Neural cell (in vitro differentiated cells): ENCODE results near the gene INPP5F. TPM values are rescaled to one million over a fixed set of nuclear protein-coding genes. Genes with fewer than 3 reads are reported as not detected.

Source experiments
- H2AFZ ChIP-seq: fragments of 200-600, 300-800 bp; sonication (generic), shearing (Covaris generic); 2 replicates; pipeline ENCODE4 v1.6.0; 2014; ENCODE audit warnings: low read depth, mild to moderate bottlenecking, antibody characterized with exemption, low read length, moderate library complexity
- H3F3A ChIP-seq: fragments of 200-600 bp; shearing (Covaris generic); 2 replicates; pipeline ENCODE4 v1.6.1; 2016; ENCODE audit warnings: mild to moderate bottlenecking, moderate library complexity, mixed read lengths, antibody characterized with exemption, low read length; ENCODE audit not compliant: insufficient read depth, poor library complexity, severe bottlenecking
- H3K27ac ChIP-seq: fragments of 200-600, 300-800 bp; sonication (generic), shearing (Covaris generic); 2 replicates; pipeline ENCODE4 v1.5.1; 2014; ENCODE audit warnings: mild to moderate bottlenecking, low read length, moderate library complexity
- H3K27me3 ChIP-seq: fragments of 300-800, 200-600 bp; sonication (generic), shearing (Covaris generic); 2 replicates; pipeline ENCODE4 v1.6.0; 2014; ENCODE audit warnings: mild to moderate bottlenecking, low read depth, low read length, moderate library complexity; ENCODE audit not compliant: insufficient read depth
- H3K36me3 ChIP-seq: fragments of 300-800, 200-600 bp; sonication (generic), shearing (Covaris generic); 2 replicates; pipeline ENCODE4 v1.5.1; 2014; ENCODE audit warnings: mild to moderate bottlenecking, antibody characterized with exemption, low read length, moderate library complexity; ENCODE audit not compliant: insufficient read depth
- H3K4me2 ChIP-seq: fragments of 300-800, 200-600 bp; sonication (generic), shearing (Covaris generic); 2 replicates; pipeline ENCODE4 v1.6.0; 2014; ENCODE audit warnings: mild to moderate bottlenecking, low read length
- H3K4me3 ChIP-seq: fragments of 300-800, 200-600 bp; sonication (generic), shearing (Covaris generic); 2 replicates; pipeline ENCODE4 v1.5.1; 2014; ENCODE audit warnings: mild to moderate bottlenecking, low read length, moderate library complexity
- H3K79me2 ChIP-seq: fragments of 200-600 bp; shearing (Covaris generic); replicated peaks from 2 replicates; pipeline ENCODE4 v1.6.0; 2014; ENCODE audit warnings: mild to moderate bottlenecking, low read length, moderate library complexity; ENCODE audit not compliant: insufficient read depth
- H3K9ac ChIP-seq: fragments of 300-800, 200-600 bp; sonication (generic), shearing (Covaris generic); 2 replicates; pipeline ENCODE4 v1.6.1; 2016; ENCODE audit warnings: mild to moderate bottlenecking, low read length, mixed read lengths
- H3K9me2 ChIP-seq: fragments of 200-600 bp; shearing (Covaris generic); 2 replicates; pipeline ENCODE4 v1.6.1; 2016; ENCODE audit warnings: mild to moderate bottlenecking, low read length, mixed read lengths; ENCODE audit not compliant: insufficient read depth
- H3K9me3 ChIP-seq: fragments of 200-600, 300-800 bp; sonication (generic), shearing (Covaris generic); 2 replicates; pipeline ENCODE4 v1.6.1; 2016; ENCODE audit warnings: mild to moderate bottlenecking, mixed run types, low read length, moderate library complexity, mixed read lengths
- H4K20me1 ChIP-seq: fragments of 200-600 bp; shearing (Covaris generic); 2 replicates; pipeline ENCODE4 v1.6.1; 2016; ENCODE audit warnings: mild to moderate bottlenecking, mixed run types; ENCODE audit not compliant: insufficient read depth
- EP300 ChIP-seq: fragments of 450-650 bp; conservative IDR thresholded peaks from 2 replicates; pipeline ENCODE4 v1.6.1; 2014; ENCODE audit warnings: antibody characterized with exemption, mild to moderate bottlenecking, moderate library complexity; ENCODE audit not compliant: poor library complexity, severe bottlenecking
- EZH2 ChIP-seq: fragments of 200-600, 300-800 bp; shearing (Covaris generic), sonication (generic); IDR thresholded peaks from 2 replicates; pipeline ENCODE4 v1.6.1; 2014; ENCODE audit warnings: antibody characterized with exemption, low read length, borderline replicate concordance, mild to moderate bottlenecking; ENCODE audit not compliant: insufficient read depth, poor library complexity, severe bottlenecking
- MXI1 ChIP-seq: fragments of 450-650 bp; conservative IDR thresholded peaks from 2 replicates; pipeline ENCODE4 v1.6.1; 2014; ENCODE audit warnings: antibody characterized with exemption, mild to moderate bottlenecking; ENCODE audit not compliant: poor library complexity, severe bottlenecking
- POLR2AphosphoS5 ChIP-seq: IDR thresholded peaks from 2 replicates; pipeline ENCODE4 v1.6.1; 2012
- RAD21 ChIP-seq: fragments of 450-650 bp; conservative IDR thresholded peaks from 2 replicates; pipeline ENCODE4 v1.6.1; 2014; ENCODE audit warnings: antibody characterized with exemption, mild to moderate bottlenecking, moderate library complexity
- REST ChIP-seq: IDR thresholded peaks from 2 replicates; pipeline ENCODE4 v1.6.1; 2012; ENCODE audit warnings: borderline replicate concordance
- SMC3 ChIP-seq: fragments of 450-650 bp; conservative IDR thresholded peaks from 2 replicates; pipeline ENCODE4 v1.6.1; 2014; ENCODE audit warnings: antibody characterized with exemption, mild to moderate bottlenecking, moderate library complexity; ENCODE audit not compliant: poor library complexity
- TAF1 ChIP-seq: IDR thresholded peaks from 2 replicates; pipeline ENCODE4 v1.6.1; 2012; ENCODE audit warnings: low read depth
- polyA plus RNA-seq: library from polyadenylated mRNA; depleted of rRNA; stranded (reverse); fragments of >200 nt; gene quantifications from 2 replicates; pipeline ENCODE4 v1.2.3, GENCODE V29; 2014
- TF ChIP-seq, protein P1 (sequence below): fragments of 450-650 bp; IDR thresholded peaks from 2 replicates; pipeline ENCODE4 v1.5.1; 2014; ENCODE audit warnings: antibody characterized with exemption, mild to moderate bottlenecking, moderate library complexity; ENCODE audit not compliant: poor library complexity, severe bottlenecking

Gene INPP5F
- polyA plus RNA-seq, 1 donor from 2014 or later, result 114 TPM

GRCh38 chr10:119805702-119806230 is 79.9 kb downstream of the INPP5F start:
- Histone ChIP-seq H3K9me3 (no peaks in the 10 kb centered on the region), H3K27ac (no peak overlapping the region), H3K27me3 (no peaks in the 10 kb centered on the region), H4K20me1 (no peaks in the 10 kb centered on the region), H3K9me2 (no peaks in the 10 kb centered on the region), H2AFZ (no peak overlapping the region), H3K9ac (no peak overlapping the region), H3K36me3 (peaks cover 6% of the 10 kb centered on the region), H3K4me3 (no peak overlapping the region), H3F3A (no peaks in the 10 kb centered on the region), H3K79me2 (no peaks in the 10 kb centered on the region), H3K4me2 (no peak overlapping the region)
- TF ChIP-seq MXI1 (no peak), POLR2AphosphoS5 (no peak), REST (no peak), RAD21 (no peak), SMC3 (no peak), EZH2 (no peak), EP300 (no peak), TAF1 (no peak)
- TF ChIP-seq, protein P1, sequence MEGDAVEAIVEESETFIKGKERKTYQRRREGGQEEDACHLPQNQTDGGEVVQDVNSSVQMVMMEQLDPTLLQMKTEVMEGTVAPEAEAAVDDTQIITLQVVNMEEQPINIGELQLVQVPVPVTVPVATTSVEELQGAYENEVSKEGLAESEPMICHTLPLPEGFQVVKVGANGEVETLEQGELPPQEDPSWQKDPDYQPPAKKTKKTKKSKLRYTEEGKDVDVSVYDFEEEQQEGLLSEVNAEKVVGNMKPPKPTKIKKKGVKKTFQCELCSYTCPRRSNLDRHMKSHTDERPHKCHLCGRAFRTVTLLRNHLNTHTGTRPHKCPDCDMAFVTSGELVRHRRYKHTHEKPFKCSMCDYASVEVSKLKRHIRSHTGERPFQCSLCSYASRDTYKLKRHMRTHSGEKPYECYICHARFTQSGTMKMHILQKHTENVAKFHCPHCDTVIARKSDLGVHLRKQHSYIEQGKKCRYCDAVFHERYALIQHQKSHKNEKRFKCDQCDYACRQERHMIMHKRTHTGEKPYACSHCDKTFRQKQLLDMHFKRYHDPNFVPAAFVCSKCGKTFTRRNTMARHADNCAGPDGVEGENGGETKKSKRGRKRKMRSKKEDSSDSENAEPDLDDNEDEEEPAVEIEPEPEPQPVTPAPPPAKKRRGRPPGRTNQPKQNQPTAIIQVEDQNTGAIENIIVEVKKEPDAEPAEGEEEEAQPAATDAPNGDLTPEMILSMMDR, result no peak

DNA sequence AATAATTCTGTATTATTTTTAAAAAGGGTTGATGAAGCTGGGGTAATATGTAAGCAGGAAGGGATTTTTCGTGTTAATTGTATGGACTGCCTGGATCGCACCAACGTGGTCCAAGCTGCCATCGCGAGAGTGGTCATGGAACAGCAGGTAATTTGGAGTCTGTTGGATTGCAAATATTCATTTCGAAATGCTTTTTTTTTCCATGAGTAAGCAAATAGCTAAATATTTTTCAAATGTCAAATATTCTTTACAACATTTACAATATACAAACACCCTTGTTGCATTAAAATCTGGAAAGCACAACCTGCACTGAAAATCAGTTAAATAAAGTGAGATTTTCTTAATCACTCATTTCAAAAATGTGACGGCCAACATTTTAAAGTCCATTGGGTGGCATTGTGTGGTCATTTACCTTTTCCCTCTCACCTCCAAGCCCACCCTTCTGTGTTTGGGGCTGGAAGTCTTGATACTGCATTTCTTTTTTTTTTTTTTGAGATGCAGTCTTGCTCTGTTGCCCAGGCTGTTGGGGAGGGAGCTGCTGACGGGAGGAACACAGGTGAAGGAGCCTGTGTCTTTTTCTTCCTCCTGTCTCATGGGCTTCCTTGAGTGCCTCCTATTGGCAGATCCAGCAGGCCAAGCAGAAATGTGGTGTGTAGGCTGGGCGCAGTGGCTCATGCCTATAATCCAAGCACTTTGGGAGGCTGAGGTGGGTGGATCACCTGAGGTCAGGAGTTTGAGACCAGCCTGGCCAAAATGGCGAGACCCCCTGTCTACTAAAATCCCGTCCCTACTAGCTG is 80.7 kb downstream of the INPP5F start:
- no peak overlapping the region for H3K9ac ChIP-seq
- no peaks in the 10 kb centered on the region for H3K27me3 ChIP-seq
- no peaks in the 10 kb centered on the region for H3F3A ChIP-seq
- H3K9me3 ChIP-seq, result no peaks in the 10 kb centered on the region
- H3K4me2 ChIP-seq, result no peak overlapping the region
- H3K27ac ChIP-seq, result no peak overlapping the region
- H3K9me2 ChIP-seq, result no peaks in the 10 kb centered on the region
- no peaks in the 10 kb centered on the region for H3K79me2 ChIP-seq
- no peaks in the 10 kb centered on the region for H4K20me1 ChIP-seq
- TF ChIP-seq, protein P1, result no peak
- TF ChIP-seq MXI1, result no peak
- TF ChIP-seq EZH2, result no peak
- no peak for TF ChIP-seq EP300
- TF ChIP-seq POLR2AphosphoS5, result no peak
- TF ChIP-seq SMC3, result no peak
- no peak for TF ChIP-seq REST
- no peak for TF ChIP-seq RAD21
- no peak for TF ChIP-seq TAF1
- no peak overlapping the region for H3K4me3 ChIP-seq
- no peak overlapping the region for H2AFZ ChIP-seq
- H3K36me3 ChIP-seq, result peaks cover 6% of the 10 kb centered on the region
